K562 (cell line): ENCODE measurements around the gene CRKL. TPM values are rescaled to one million over a fixed set of nuclear protein-coding genes. Genes with fewer than 3 reads are reported as not detected.

ENCODE experiments used
- GATAD2A ChIP-seq: fragments of 450-650 bp; IDR thresholded peaks from 2 replicates; pipeline ENCODE4 v1.6.1; 2017
- REST ChIP-seq, 2 experiments: fragments of 450-650 bp; formaldehyde crosslinking in 1 of 2; IDR thresholded peaks; 2 replicates each; pipeline versions ENCODE4 v1.4.0 to v1.6.1; 2014 to 2020; ENCODE audit warnings: mild to moderate bottlenecking in 2 of 2, borderline replicate concordance in 1 of 2, low read depth in 1 of 2
- ZFPM2 ChIP-seq: fragments of 250-450 bp; sonication (Bioruptor Pico); IDR thresholded peaks from 2 replicates; pipeline ENCODE4 v1.5.1; 2022; ENCODE audit warnings: mild to moderate bottlenecking
- ZNF277 ChIP-seq: fragments of 250-450 bp; sonication (Bioruptor Pico); IDR thresholded peaks from 2 replicates; pipeline ENCODE4 v1.8.0; 2022; ENCODE audit warnings: inconsistent platforms, mild to moderate bottlenecking, moderate library complexity, borderline replicate concordance
- ZNF76 ChIP-seq: fragments of 250-450 bp; sonication (Bioruptor Pico); IDR thresholded peaks from 2 replicates; pipeline ENCODE4 v1.4.0; 2020; ENCODE audit warnings: mild to moderate bottlenecking, moderate library complexity, borderline replicate concordance
- polyA plus RNA-seq, 8 experiments: library from polyadenylated mRNA; depleted of rRNA in 4 of 8; stranded (reverse) in 5 of 8; unstranded in 3 of 8; fragments of >200 nt; fragmentation: Nextera tagmentation in 2 of 8; fragmentation: Illumina TruSeq in 1 of 8; extraction: Ambion mirVana in 2 of 8; extraction: Trizol in 1 of 8; gene quantifications; 2 replicates each; pipeline versions ENCODE4 v1.2.1 to v1.2.3, GENCODE V29; 2011 to 2014; ENCODE audit warnings: inconsistent platforms in 1 of 8, missing spikeins in 1 of 8
- total RNA-seq, 7 experiments: library from RNA; depleted of rRNA in 6 of 7; stranded (reverse); fragments of >200 nt in 6 of 7; fragmentation: Illumina TruSeq in 2 of 7; extraction: Trizol in 2 of 7; gene quantifications; 2 replicates each; pipeline versions ENCODE4 v1.2.1 to v1.2.3, GENCODE V29; 2011 to 2021; ENCODE audit warnings: low replicate concordance in 1 of 7

Gene CRKL
- total and polyA plus RNA-seq, 9 of the 15 experiments (the other 6 are each of a cell fraction or from before 2014, with no cell fraction given) = 100 to 263 (median 124) TPM

- TF ChIP-seq ZNF76 (CRISPR knock-in tag) (peak; percentile 66; the same call in 1 of the 2 replicates), ZNF277 (CRISPR knock-in tag) (0 out of 2 replicates have a peak, but pooled peaks have one; percentile 52), ZFPM2 (0 out of 2 replicates have a peak, but pooled peaks have one; percentile 7), REST (IDR thresholded peaks at IDR 0.05; ENCODE audit: borderline replicate concordance) (no peak), REST (CRISPR knock-in tag; IDR thresholded peaks at IDR 0.05; ENCODE audit: low read depth) (peak; percentile 41; the same call in 1 of the 2 replicates), GATAD2A (no peak)
- TF ChIP-seq, all 486 proteins: peak for 10
These were observed 75.5 kb downstream of the CRKL start (continued) for GRCh38 chr22:20992456-20993303.
